Liver (tissue), 9 donors: ENCODE data around the gene BCR. TPM values are rescaled to one million over a fixed set of nuclear protein-coding genes. Genes with fewer than 3 reads are reported as not detected.
A peak's percentile ranks its signal among the peaks of the same experiment; 100 is the strongest.

ENCODE experiments used
- DNase-seq: peaks from one replicate; pipeline ENCODE4 v3.0.0-alpha.2; 2017; ENCODE audit warnings: low spot score
- H3K27ac ChIP-seq, 2 donors: one replicate each; pipeline ENCODE4 v1.7.0; 2013; ENCODE audit warnings: inconsistent platforms in 2 of 2, low read length in 2 of 2, control low read depth in 1 of 2, low read depth in 1 of 2, mild to moderate bottlenecking in 1 of 2
- H3K27me3 ChIP-seq, 4 donors: one replicate each; pipeline versions ENCODE4 v1.6.1 to v1.7.0; 2013; ENCODE audit warnings: low read length in 3 of 4, inconsistent platforms in 1 of 4, mild to moderate bottlenecking in 1 of 4, moderate library complexity in 1 of 4; ENCODE audit not compliant: control insufficient read depth in 4 of 4, insufficient read depth in 4 of 4
- H3K36me3 ChIP-seq, 4 donors: one replicate each; pipeline versions ENCODE4 v1.6.1 to v1.7.0; 2013; ENCODE audit warnings: low read length in 3 of 4, mild to moderate bottlenecking in 3 of 4, low read depth in 1 of 4, moderate library complexity in 1 of 4; ENCODE audit not compliant: control insufficient read depth in 4 of 4, insufficient read depth in 3 of 4
- H3K4me1 ChIP-seq, 4 donors: one replicate each; pipeline versions ENCODE4 v1.6.1 to v1.7.0; 2013; ENCODE audit warnings: low read length in 3 of 4, mild to moderate bottlenecking in 3 of 4, moderate library complexity in 1 of 4; ENCODE audit not compliant: control insufficient read depth in 4 of 4, insufficient read depth in 4 of 4
- H3K4me3 ChIP-seq, 3 donors: one replicate each; pipeline versions ENCODE4 v1.6.1 to v1.7.0; 2013; ENCODE audit warnings: low read length in 3 of 3, control low read depth in 1 of 3, low read depth in 1 of 3, mild to moderate bottlenecking in 1 of 3
- H3K9ac ChIP-seq, 2 donors: one replicate each; pipeline ENCODE4 v1.7.0; 2013; ENCODE audit warnings: low read length in 2 of 2, mild to moderate bottlenecking in 2 of 2, moderate library complexity in 2 of 2, control low read depth in 1 of 2, low read depth in 1 of 2
- H3K9me3 ChIP-seq, 4 donors: one replicate each; pipeline versions ENCODE4 v1.6.1 to v1.7.0; 2013; ENCODE audit warnings: low read length in 3 of 4; ENCODE audit not compliant: control insufficient read depth in 4 of 4
- ATF3 ChIP-seq: IDR thresholded peaks from 2 replicates; pipeline ENCODE4 v1.6.1; 2016; ENCODE audit warnings: antibody characterized with exemption
- CTCF ChIP-seq: fragments of 150-350 bp; IDR thresholded peaks from 2 replicates; pipeline ENCODE4 v1.5.1; 2017; ENCODE audit warnings: improper control_type of control experiment, low read depth, low read length; ENCODE audit not compliant: missing input control
- EGR1 ChIP-seq, 2 donors: IDR thresholded peaks; 2 replicates each; pipeline ENCODE4 v1.6.1; 2016 to 2018; ENCODE audit warnings: antibody characterized with exemption in 2 of 2, low read depth in 2 of 2
- FOXA1 ChIP-seq: IDR thresholded peaks from 2 replicates; pipeline ENCODE4 v1.6.1; 2016; ENCODE audit warnings: antibody characterized with exemption
- FOXA2 ChIP-seq: IDR thresholded peaks from 2 replicates; pipeline ENCODE4 v1.6.1; 2016; ENCODE audit warnings: antibody characterized with exemption
- GABPA ChIP-seq, 2 donors: IDR thresholded peaks in 1 of 2; conservative IDR thresholded peaks in 1 of 2; 2 replicates each; pipeline ENCODE4 v1.6.1; 2016; ENCODE audit warnings: antibody characterized with exemption in 2 of 2, mild to moderate bottlenecking in 1 of 2, moderate library complexity in 1 of 2
- HNF4A ChIP-seq, 2 donors: conservative IDR thresholded peaks; 2 replicates each; pipeline ENCODE4 v1.6.1; 2016; ENCODE audit warnings: antibody characterized with exemption in 2 of 2, mild to moderate bottlenecking in 2 of 2
- HNF4G ChIP-seq: IDR thresholded peaks from 2 replicates; pipeline ENCODE4 v1.6.1; 2016; ENCODE audit warnings: antibody characterized with exemption
- MAX ChIP-seq: IDR thresholded peaks from 2 replicates; pipeline ENCODE4 v1.6.1; 2016; ENCODE audit warnings: antibody characterized with exemption
- NR2F2 ChIP-seq: IDR thresholded peaks from 2 replicates; pipeline ENCODE4 v1.6.1; 2016; ENCODE audit warnings: antibody characterized with exemption
- RAD21 ChIP-seq, 2 donors: IDR thresholded peaks; 2 replicates each; pipeline ENCODE4 v1.6.1; 2016; ENCODE audit warnings: antibody characterized with exemption in 2 of 2, mild to moderate bottlenecking in 2 of 2
- REST ChIP-seq: IDR thresholded peaks from 2 replicates; pipeline ENCODE4 v1.6.1; 2016; ENCODE audit warnings: antibody characterized with exemption, mild to moderate bottlenecking
- RXRA ChIP-seq, 2 donors: IDR thresholded peaks; 2 replicates each; pipeline ENCODE4 v1.6.1; 2017 to 2018; ENCODE audit warnings: antibody characterized with exemption in 2 of 2, mild to moderate bottlenecking in 1 of 2
- SP1 ChIP-seq: IDR thresholded peaks from 2 replicates; pipeline ENCODE4 v1.6.1; 2018; ENCODE audit warnings: antibody characterized with exemption, mild to moderate bottlenecking
- TAF1 ChIP-seq: conservative IDR thresholded peaks from 2 replicates; pipeline ENCODE4 v1.6.1; 2016; ENCODE audit warnings: antibody characterized with exemption, mild to moderate bottlenecking
- ZBTB33 ChIP-seq: IDR thresholded peaks from 2 replicates; pipeline ENCODE4 v1.6.1; 2016; ENCODE audit warnings: antibody characterized with exemption
- WGBS: extraction: QIAGEN DNeasy Blood & Tissue Kit; methylation state at CpG from one replicate; pipeline ENCODE4 v1.1.7; 2013; 5-methylcytosine and 5-hydroxymethylcytosine counted together
- polyA plus RNA-seq, 2 donors: library from polyadenylated mRNA; stranded (reverse) in 1 of 2; unstranded in 1 of 2; fragments of 200-250 nt in 1 of 2; fragments of >200 nt in 1 of 2; fragmentation: Nextera tagmentation in 1 of 2; extraction: Ambion mirVana in 1 of 2; gene quantifications; one replicate each; pipeline versions ENCODE4 v1.2.1 to v1.2.3, GENCODE V29; 2013 to 2015
- total RNA-seq, 2 donors: library from RNA; depleted of rRNA; stranded (reverse); fragments of >200 nt; gene quantifications; one replicate each; pipeline ENCODE4 v1.2.3, GENCODE V29; 2014
- donor health status: healthy.
- donor health status: healthy.
- donor health status: healthy.
- donor health status: healthy.
- donor health status: healthy.

BCR gene
- total and polyA plus RNA-seq, 4 donors, result 7.4 to 35.6 (median 18.3) TPM

- TF ChIP-seq CTCF, result peak; percentile 83
- peak in 1 of 2 donors; percentile 33 for TF ChIP-seq EGR1 (IDR thresholded peaks at IDR 0.05; ENCODE audit: low read depth in 2 of 2)
- TF ChIP-seq GABPA (IDR thresholded peaks at IDR 0.05 in 1 of 2, conservative IDR thresholded peaks at IDR 0.05 in 1 of 2), result peak in 1 of 2 donors; percentile 46
- no peak for TF ChIP-seq TAF1
- TF ChIP-seq HNF4G, result peak; percentile 57
Observed at GRCh38 chr22:23289851-23290724, 109.8 kb downstream of the BCR start (continued).

DNA sequence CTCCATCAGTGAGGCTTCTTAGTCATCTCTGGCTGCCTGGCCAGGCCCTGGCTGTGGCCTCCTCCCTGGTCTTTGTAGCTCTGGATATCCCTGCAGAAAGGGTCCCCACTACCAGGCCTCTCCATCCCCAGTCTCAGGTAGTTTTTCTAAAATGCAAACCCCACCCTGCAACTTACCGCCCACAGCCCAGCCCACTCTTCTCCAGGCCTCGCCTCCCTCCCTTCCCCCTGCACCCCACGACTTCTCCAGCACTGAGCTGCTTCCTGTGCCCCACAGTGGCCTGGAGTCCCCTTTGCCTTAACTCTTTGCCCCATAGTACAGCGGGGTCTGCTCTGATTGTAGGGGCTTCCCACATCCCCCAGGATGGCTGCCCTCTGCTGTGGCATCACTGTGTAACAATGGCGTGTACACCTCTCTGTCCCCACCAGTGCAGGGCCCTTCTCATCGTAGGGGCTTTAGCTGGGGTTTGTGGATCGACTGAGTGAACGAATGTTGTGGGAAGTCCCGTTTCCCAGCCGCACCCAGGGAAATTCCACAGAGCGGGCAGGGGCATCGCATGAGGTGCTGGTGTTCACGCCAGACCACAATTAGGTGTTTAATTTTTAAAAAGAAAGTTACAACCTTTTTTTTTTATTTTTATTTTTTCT, 111.6 kb downstream of the BCR start:
- Histone ChIP-seq H3K27ac (no peak overlapping the region), H3K9ac (no peak overlapping the region), H3K27me3 (no peaks in the 10 kb centered on the region), H3K9me3 (no peaks in the 10 kb centered on the region), H3K36me3 (peaks cover 14 to 55% (median 21%) of the 10 kb centered on the region in 4 donors), H3K4me3 (no peak overlapping the region), H3K4me1 (peaks cover 0 to 13% (median 7%) of the 10 kb centered on the region in 4 donors)
- TF ChIP-seq FOXA1 (no peak), ZBTB33 (no peak), ATF3 (no peak), REST (no peak), MAX (no peak), HNF4A (conservative IDR thresholded peaks at IDR 0.05) (no peak), RXRA (IDR thresholded peaks at IDR 0.05) (no peak), SP1 (no peak), NR2F2 (no peak), GABPA (IDR thresholded peaks at IDR 0.05 in 1 of 2, conservative IDR thresholded peaks at IDR 0.05 in 1 of 2) (no peak), RAD21 (IDR thresholded peaks at IDR 0.05) (no peak), EGR1 (IDR thresholded peaks at IDR 0.05; ENCODE audit: low read depth in 2 of 2) (no peak), CTCF (no peak), FOXA2 (no peak), HNF4G (no peak)
- no peak for DNase-seq
- WGBS, result 95% methylated on average over 13 of the region's 13 CpGs
